HG02678 (cell line): ENCODE results near the gene ATF7.
"Not testable (repeated sequence)": the region's sequence is repeated elsewhere in the genome, so short reads cannot be mapped to it uniquely, and the experiment has no call there.

Source experiments
- ATAC-seq: cut with Tn5 transposase; IDR thresholded peaks from one replicate; pipeline ENCODE4 v1.9.1; 2021; ENCODE audit warnings: mild to moderate bottlenecking, moderate library complexity; ENCODE audit not compliant: unreplicated experiment

ATF7 gene

DNA sequence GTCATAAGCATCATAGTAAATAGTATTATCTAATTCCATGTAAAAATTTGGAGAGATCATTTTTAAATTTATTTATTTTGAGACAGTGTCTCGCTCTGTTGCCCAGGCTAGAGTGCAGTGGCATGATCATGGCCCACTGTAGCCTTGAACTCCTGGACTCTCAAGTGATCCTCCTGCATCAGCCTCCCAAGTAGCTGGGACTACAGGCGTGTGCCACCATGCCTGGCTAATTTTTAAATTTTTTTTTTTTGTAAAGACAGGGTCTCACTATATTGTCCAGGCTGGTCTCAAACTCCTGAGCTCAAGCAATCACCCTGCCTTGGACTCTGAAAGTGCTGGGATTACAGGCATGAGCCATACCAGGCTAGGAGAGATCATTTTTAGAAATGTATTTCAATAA, 27.2 kb downstream of the ATF7 start:
- not testable (repeated sequence) for ATAC-seq

DNA sequence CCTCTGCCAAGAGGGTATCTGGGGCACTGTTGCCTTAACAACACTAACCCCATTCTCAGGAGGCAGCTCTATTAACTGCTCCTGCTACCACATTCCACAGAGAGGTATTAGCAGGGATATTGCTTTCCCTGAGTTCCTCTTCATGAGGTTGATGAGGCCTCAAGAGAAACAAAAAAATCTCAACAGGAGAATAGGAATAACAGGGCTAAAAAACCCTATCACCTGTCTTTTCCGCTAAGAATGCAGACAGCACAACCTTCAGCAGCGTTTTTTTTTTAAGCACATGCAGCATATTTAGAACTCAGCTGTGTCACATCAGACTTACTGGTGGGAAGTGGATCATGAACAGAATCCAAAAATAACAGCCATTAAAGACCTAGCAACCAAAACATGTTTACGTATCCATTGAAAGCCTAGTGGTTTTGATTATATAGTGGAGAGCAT, 29.2 kb downstream of the ATF7 start:
- no peak for ATAC-seq

DNA sequence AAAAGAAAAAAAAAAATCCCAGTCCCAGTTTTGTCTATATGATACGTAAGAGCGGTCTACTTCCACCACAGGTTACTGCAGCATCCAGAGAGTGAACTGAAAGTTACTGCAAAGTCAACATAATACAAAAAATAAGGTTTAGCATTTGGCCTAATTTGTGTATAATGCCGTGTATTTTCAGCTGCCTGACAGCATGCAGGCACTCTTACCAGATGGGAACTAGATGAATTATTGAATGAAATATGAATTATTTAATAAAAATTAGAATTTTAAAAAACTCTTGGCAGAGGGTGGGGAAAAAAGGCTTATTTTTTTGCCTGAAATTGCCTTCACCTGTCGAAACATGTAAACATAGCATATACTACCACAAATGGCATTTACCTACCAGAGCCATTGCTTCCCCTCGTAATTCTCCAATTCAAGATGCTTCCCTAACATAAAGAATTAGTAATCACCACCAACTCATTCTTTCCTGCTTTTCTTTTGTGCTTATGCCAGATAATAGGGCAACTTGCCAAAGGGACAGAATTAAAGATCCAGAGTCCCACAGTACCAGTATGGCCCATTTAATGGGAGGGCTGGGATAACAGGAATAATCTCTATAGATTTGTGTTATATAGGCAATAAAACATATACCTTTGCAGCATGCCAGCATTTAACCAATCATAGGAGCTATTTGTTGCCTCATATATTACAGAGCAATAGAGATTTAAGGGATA, 31.1 kb downstream of the ATF7 start:
- no peak for ATAC-seq

DNA sequence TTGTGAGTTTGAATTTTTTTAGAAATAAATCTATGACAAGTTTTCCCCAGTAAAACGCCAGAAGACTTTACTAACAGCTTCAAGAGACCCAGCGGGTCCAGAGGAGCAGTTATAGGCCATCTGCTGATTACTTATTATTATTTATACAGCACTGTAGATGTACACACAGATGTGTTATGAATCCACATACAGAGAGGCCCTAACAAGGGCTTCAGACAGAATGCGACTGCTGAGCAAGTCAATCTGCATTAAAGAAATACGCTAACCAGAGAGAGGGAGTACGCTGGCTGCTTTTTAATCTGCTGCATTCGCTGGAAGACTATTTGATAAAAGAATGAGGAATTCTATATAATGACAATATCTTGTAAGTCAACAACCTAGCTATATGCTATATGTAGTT, 32.5 kb downstream of the ATF7 start:
- no peak for ATAC-seq

DNA sequence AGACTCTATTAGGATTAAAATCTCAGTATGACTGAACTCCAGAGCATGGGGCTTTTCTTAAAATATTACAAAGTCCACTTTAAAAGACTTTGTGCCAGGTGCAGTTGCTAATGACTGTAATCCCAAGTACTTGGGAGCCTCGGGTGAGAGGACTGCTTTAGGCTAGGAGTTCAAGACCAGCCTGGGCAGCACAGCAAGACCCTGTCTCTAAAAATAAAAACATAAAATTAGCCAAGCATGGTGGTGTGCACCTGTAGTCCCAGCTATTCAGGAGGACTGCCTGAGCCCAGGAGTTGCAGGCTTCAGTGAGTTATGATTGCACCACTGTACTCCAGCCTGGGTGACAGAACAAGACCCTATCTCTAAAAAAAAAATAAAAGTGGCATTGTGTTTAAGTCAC, 33.2 kb downstream of the ATF7 start:
- no peak for ATAC-seq

DNA sequence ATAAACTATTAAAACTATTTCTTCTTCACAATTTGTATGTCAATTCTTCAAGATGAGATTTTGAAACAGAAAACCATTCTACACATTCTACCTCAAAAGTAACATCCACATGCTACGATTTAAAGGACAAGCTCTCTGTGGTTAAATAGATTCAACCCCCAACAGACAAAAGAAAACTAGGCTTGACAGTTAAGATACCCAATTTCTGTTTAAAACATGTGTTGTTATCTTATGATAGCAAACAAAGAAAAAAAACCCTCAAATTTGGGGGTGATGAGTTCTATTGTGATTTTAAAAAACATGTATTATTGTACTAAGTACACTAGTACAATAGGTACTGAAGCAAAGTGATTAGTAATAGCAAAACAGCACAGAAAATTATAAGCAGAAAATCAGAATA, 33.8 kb downstream of the ATF7 start:
- ATAC-seq, result no peak

DNA sequence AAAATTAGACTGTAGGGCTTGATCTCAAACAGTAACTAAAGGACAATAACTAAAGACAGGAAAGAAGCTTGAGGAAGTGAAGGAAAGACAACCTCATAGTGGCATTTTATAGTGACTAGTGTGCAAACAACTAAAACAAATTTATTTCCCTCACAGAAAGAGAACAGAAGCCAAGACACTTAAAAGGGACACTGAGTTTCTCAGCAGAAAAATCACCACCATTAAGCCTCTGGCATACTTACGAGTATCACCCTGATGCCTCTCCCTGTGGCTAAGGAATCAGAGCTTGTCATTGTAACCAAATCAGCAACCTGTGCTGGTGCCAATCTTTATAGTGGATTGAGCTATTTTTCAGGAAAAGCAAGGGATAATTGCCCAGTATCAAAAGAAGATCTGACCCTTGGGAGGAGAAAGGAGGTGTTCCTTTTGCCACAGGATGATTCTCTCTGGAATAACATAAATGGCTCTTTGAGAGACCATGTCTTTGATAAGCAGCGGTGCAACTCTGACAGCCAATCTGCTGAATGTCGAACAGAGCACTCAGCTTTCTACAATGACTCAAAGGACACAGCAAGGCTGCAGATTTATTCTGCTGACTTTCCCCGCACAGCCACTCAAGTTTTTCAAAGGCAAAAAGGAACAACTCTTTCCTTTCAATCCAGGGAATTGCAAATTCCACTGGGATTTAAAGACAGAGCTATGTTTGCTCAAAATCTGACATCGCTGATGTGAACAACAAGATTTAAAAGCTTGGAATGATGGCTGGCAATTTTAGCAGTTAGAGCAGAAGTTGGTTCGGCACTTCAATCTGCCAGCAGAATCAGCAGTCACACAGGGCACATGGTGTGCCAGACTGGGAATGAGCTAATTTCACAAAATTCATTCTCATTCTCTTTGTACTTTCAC, 34.6 kb downstream of the ATF7 start:
- ATAC-seq, result no peak

DNA sequence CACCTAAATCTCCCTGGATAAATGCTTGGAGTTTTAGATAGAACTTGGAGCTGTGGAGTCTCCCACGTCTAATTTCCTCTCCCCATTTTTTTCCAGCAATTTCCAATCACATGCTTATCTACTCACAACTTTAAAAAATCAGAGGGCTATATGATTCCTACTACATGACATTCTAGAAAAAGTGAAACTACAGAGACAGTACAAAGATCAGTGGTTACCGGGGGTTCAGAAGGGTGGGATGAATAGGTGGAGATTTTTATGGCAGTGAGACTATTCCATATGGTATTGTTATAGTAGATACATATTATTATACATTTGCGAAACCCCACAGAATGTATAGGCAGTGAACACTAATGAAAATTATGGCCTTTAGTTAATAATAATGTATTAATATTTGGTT, 35.5 kb downstream of the ATF7 start:
- ATAC-seq, result no peak

DNA sequence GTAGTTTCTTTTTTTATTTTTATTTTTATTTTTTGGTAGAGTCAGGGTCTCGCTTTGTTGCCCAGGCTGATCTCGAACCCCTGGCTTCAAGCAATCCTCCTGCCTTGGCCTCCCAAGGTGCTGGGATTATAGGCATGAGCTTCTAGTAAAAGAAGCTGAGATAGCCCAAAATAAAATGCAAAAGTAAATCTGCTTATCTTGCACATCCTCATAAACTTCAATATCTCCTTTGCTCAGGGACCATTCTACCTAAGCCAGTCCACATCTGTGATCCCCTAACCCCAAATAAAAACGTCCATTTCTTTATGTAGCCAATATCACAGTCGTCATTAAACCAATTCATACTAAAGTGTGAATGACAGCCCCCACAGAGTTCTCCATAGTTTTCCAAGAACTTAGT, 36.3 kb downstream of the ATF7 start:
- no peak for ATAC-seq

DNA sequence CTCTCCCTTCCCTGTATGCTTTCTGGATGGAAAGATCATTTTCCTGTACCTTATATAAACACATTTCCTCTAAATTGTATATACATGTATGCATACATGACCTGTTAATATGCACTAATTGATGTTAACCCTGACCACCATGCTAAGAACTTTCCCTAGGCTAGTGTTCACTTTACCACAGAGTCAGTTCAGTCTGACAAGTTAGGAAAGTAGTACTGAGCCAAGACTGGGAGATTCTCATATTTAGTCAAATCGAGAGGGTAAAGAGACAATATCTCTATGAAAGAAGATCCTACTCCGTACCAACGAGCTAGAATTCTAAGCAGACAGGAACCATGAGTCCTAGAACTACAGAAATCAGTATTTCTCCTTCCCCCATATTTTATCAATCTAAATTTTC, 36.8 kb downstream of the ATF7 start:
- ATAC-seq, result no peak

DNA sequence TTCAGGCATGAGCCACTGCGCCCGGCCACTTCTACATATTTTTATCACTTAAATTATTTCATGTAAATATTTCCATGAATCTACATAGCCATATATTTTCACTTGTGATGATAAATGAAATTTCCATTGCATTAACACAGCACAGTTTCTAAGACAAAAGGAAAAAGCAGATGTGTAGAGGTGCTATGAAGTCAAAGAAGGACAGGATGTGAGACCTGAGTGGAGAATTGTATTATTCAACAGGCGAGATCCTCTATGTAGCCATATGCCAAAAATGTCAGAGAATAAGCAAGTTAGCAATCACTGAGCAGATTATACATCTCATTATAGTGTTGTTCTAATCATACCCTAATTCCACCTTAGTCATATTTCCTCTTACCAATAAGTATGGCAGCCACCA, 38.1 kb downstream of the ATF7 start:
- ATAC-seq, result no peak

DNA sequence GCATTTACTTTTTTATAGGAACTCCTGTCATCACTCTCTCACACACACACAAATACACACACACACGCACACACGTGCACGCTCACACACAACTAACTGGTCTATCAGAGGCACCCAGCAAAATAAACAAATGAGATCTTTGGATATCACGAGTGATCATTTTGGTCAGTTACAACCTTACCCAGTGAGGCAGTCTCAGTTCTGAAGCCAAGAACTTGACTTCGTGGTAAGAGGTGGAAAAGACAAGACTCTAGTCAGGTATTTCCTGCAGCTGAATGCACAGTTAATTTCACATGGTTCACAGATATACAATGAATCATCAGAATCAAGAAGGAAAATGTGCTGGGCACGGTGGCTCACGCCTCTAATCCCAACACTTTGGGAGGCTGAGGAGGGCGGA, 39.4 kb downstream of the ATF7 start:
- ATAC-seq, result no peak

DNA sequence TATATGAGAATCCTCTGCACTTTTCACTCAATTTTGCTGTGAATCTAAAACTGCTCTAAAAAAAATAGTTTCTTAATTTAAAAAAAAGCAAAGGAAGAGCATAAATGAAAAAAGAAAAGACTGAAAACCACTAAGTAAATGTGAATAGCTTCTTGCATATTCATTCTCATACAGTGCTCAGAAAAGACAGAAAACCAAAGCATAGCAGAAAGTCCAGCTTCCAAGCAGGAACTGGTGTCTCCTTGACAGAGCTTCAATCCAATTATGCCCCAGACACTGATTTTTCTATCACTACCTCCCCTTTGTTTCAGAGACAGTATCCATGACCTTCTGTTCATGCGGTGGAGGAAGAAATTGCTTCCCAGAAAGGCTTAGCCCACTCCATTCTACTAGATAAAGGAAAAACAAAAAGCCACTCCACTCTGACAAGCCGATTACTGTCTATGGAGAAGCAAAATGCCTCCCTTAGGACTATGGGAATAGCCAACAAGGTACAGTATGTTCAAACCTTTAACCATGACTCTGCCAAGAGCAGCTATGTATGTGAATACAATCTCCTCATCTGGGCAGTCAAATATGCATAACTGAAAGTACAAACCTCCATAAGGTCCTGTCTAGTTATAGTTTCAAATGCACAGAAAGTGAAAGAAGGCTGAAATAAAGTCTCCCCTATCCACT, 40.6 kb downstream of the ATF7 start:
- peak; percentile 75 for ATAC-seq

DNA sequence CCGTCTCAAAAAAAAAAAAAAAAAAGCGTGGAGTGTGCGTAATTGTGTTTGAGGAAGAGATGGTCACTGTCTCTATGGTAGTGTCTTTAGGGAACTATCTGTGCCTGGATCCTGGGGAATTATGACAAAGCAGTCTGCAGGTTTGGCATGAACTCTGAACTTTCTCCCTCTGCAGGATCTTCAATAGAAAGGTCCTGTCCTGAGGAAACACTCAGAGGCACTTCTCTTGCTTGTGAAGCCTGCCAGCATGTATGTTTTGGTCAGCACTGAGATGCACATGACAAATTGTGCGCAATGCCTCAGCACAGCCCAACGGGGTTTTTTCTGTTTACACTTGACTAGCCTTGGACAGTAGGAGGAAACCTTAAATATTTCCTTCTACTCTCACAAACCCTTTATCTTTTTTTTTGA, 46.6 kb downstream of the ATF7 start:
- peak; percentile 64 for ATAC-seq

DNA sequence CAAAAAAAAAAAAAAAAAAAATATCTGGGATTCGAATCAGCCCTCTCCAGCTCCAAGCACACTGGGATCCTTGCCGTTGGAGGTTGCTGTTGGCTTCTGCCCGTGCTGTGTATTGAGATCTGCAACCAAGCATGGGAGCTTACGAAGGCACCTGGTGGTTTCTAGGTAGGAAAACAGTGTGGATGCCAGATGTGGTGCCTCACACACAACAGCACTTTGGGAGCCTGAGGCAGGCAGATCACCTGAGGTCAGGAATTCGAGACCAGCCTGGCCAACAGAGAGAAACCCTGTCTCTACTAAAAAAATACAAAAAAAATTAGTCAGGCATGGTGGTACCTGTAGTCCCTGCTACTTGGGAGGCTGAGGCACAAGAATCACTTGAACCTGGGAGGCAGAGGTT, 47.4 kb downstream of the ATF7 start:
- no peak for ATAC-seq

DNA sequence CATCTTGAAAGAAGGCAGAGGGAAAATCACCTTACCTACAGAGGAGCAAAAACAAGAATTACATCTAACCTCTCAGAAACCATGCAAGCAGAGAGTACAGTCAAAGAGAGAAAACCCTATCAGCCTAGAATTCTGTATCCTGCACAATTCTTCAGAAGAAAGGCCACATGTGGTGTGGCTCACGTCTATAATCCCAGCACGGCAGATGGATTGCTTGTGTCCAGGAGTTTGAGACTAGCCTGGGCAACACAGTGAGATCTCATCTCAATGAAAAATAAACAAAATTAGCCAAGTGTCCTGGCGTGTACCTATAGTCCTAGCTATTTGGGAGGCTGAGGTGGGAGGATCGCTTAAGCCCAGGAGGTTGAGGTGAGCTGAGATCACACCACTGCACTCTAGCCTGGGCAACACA, 48.2 kb downstream of the ATF7 start:
- peak; percentile 52 for ATAC-seq

DNA sequence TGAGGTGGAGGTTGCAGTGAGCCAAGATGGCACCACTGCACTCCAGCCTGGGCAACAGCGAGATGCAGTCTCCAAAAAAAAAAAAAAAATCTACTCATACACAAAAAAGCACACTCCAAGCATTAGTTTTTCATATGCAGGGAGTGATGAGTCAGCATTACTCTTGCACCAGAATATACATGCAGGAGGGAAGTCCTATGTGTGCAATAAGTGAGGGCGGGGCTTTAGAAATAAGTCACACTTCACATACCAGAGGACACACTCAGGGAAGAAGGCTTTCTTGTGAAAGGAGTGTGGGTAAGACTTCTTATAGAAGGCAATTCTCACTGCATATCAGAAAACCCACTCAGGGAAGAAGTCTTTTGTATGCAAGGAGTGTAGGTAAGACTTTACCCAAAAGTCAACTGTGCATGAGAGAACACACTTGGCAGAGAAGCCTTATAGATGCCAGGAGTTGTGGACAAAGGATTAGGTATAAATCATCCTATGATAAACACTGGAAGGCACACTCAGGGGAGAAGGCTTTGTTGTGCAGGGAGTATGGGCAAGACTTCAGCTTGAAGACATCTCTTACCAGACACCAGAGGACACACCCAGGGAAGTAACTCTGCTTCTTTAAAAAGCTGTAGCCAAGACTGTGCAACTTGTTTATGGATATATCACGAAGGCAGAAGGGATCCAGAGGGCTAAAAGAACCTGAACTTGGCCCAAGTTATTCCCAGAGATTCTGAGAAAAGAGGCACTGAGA, 50.5 kb downstream of the ATF7 start:
- no peak for ATAC-seq

DNA sequence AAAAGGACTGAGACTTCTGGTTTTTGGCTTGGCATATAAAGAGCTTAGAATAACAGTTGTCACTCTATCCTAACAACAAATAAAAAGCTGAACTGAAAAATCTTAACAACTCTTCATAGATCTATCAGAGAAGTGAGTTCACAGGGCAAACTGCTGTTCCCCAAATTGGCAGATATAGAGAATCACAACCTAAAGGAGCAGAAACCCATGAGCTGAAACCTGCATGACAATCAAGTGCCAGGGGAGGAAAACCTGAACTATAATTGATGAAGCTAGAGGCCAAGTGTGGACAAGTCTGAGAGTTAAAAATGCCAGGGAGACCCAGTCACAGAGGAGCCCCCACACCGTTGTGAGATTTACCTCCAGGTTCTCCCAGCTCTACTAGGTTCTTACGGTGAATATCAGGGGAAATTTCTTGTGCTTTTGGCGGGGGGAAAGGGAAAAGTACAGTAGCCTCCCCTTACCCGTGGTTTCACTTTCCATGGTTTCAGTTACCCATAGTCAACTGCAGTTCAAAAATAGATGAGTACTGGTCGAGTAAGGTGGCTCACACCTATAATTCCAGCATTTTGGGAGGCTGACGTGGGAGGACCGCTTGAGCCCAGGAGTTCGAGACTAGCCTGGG, 53.9 kb downstream of the ATF7 start:
- no peak for ATAC-seq

DNA sequence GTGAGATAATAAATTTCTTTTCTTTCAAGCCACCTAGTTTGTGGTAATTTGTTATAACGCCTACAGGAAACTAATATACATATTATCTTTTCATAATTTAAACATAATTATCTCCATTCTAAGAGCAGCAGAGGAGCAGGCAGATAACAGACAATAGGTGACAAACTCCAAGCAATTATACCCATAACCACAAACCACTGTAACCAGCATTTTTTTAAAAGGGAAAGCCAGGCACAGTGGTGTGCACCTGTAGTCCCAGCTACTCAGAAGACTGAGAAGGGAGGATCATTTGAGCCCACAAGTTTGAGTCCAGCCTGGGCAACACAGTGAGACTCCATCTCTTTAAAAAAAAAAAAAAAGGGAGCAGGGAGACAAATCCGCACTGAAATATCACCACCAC, 54.9 kb downstream of the ATF7 start:
- no peak for ATAC-seq

DNA sequence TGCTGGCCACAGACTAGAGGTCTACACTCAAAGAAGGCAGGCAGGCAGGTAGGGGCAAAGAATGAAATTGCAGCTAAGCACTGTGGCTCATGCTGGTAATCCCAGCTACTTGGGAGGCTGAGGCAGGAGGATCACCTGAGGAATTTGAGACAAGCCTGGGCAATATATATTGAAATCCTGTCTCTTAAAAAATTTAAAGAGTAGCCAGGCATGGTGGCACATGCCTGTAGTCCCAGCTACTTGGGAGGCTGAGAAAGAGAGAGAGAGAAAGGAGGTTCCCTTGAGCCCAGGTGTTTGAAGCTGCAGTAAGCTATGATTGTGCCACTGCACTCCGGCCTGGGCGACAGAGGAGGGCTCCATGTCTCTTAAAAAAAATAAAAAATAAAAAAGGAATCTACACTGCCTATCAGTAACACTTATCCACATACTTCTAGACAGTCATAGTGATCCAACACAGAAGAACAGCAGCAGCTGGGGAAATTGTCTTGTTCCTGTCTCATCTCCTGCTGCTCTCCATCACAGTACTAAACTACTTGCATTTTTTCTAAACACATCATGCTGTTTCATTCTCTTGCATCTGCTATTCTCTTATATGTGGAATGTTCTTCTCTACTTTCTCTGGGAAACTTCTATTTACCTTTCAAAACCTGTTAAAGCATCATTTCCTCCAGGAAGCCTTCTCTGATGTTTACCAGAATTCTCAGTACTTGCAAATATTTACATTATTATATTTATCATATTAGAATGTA, 57.2 kb downstream of the ATF7 start:
- ATAC-seq, result no peak
